AG04449 (cell line): ENCODE data around the gene RAB26.

Experiments used
- CTCF ChIA-PET: fragments of 350-600 bp; formaldehyde crosslinking; extraction: SDS; loops from one replicate; lab custom pipeline; 2021; ENCODE audit warnings: antibody characterized with exemption; lab: Yijun Ruan, JAX
- POLR2A ChIA-PET: fragments of 400-600, 350-600 bp; formaldehyde crosslinking; extraction: SDS; loops from one replicate; lab custom pipeline; 2020; ENCODE audit warnings: antibody characterized with exemption, inconsistent platforms; lab: Yijun Ruan, JAX
- DNase-seq: peaks from one replicate; pipeline ENCODE4 v3.0.0-alpha.2; 2010; ENCODE audit warnings: low read depth, low spot score
- H3K4me3 ChIP-seq: 2 replicates; pipeline ENCODE4 v1.5.1; 2011; ENCODE audit warnings: low read depth, mild to moderate bottlenecking, control low read depth, low read length
- TF ChIP-seq, protein P1 (sequence below): IDR thresholded peaks from one replicate; pipeline ENCODE4 v1.5.1; 2011; ENCODE audit warnings: mild to moderate bottlenecking, moderate library complexity, low read length, control low read depth, inconsistent platforms; ENCODE audit not compliant: insufficient read depth; ENCODE audit errors: missing control alignments

RAB26 gene

DNA sequence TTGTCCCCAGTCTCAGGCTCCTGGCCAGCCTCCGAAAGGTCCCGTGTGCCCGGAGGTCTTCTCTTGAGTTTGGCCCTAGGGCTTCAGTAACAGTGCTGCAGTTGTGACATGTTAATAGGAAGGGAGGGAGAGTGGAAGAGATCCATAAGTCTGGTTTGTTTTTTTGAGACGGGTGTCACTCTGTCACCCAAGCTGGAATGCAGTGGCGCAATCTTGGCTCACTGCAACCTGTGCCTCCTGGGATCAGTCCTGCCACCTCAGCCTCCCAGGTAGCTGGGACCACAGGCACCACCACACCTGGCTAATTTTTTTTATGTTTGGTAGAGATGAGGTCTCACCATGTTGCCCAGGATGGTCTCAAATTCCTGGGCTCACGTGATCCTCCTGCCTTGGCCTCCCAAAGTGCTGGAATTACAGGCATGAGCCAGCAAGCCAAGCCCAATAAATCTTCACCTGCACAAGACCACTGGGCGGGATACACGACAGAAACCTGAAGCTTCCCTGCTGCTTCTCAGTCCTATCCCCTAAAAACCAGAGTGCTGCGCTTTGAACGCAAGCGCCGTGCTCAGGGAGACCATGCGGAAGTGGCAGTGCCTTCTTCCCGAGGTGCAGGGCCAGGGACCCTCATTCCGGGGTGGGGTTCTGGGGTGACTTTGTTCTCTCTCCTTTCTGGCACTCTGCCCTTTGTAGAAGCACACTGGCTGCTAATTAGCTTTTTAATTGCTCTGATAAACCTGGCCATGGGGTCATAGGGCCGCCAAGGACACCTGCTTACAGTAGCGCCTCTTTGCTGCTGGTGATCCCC lies 18.0 kb downstream of the RAB26 start:
- TF ChIP-seq, protein P1, sequence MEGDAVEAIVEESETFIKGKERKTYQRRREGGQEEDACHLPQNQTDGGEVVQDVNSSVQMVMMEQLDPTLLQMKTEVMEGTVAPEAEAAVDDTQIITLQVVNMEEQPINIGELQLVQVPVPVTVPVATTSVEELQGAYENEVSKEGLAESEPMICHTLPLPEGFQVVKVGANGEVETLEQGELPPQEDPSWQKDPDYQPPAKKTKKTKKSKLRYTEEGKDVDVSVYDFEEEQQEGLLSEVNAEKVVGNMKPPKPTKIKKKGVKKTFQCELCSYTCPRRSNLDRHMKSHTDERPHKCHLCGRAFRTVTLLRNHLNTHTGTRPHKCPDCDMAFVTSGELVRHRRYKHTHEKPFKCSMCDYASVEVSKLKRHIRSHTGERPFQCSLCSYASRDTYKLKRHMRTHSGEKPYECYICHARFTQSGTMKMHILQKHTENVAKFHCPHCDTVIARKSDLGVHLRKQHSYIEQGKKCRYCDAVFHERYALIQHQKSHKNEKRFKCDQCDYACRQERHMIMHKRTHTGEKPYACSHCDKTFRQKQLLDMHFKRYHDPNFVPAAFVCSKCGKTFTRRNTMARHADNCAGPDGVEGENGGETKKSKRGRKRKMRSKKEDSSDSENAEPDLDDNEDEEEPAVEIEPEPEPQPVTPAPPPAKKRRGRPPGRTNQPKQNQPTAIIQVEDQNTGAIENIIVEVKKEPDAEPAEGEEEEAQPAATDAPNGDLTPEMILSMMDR = no peak
- CTCF ChIA-PET = interaction anchor here (0.7 kb wide), 1 partner anchor 14 kb away, joined by 3 read pairs; no protein-coding TSS in a partner anchor
- no peak overlapping the region for H3K4me3 ChIP-seq
- POLR2A ChIA-PET = interaction anchor here (2.1 kb wide), 1 partner anchor 11 kb away, joined by 12 read pairs; the partner anchor contains the start of gene TRAF7
- DNase-seq = no peak

DNA sequence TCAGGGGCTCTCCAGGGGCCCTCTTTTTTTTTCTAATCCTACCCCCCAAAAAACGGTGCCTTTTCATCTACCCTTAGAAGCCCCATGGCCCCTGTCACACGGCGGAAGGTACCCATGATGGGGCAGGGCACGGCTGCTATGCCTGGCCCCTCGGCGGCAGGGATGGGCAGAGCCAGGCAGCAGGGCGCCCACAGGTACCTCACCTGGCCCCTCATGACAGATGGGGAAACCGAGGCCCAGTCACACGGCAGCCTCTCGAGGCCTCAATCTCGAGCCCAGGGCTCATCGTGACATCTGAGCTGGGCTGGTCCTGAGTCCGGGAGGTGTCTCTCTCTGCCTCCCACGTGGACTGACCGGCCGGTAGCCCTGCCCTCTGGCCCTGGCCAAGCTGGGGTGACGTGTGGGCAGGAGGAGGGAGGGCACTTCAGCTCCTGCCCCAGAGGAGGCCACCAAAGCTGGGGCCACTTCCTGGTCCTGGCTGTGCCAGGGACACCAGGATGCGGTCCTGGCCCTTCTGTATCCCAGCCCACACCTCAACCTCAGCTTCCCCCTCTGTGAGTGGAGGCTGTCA lies 18.7 kb downstream of the RAB26 start:
- ChIA-PET CTCF (interaction anchor here (0.7 to 1.1 kb wide), 2 partner anchors 10 to 14 kb away, joined by 3 to 4 read pairs; no protein-coding TSS in a partner anchor), POLR2A (interaction anchor here (2.1 kb wide), 1 partner anchor 12 kb away, joined by 12 read pairs; the partner anchor contains the start of gene TRAF7)
- H3K4me3 ChIP-seq = no peak overlapping the region
- TF ChIP-seq, protein P1 = no peak
- no peak for DNase-seq

DNA sequence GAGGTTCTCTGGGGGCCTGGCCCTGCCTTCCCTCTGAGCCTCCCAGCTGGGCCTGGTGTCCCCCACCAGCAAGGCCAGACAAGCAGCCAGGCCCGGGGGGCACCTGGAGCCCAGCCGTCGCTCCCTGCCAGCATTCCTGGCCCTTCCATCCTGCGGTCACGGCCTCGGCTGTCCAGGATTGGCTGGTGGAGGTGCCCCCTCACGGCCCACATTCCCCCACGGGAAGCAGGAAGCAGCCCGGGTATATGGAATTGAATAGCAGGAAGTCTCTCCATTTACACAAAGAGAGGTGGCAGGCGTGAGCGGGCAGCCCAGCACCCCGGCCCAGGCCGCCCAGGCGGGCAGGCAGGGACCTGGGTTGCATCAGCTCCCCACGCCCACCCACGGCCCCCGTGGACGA lies 21.7 kb downstream of the RAB26 start:
- CTCF ChIA-PET = no interaction called here
- H3K4me3 ChIP-seq = no peak overlapping the region
- TF ChIP-seq, protein P1 = no peak
- POLR2A ChIA-PET = interaction anchor here (0.7 kb wide), 1 partner anchor 15 kb away, joined by 4 read pairs; the partner anchor contains the start of gene TRAF7
- no peak for DNase-seq

DNA sequence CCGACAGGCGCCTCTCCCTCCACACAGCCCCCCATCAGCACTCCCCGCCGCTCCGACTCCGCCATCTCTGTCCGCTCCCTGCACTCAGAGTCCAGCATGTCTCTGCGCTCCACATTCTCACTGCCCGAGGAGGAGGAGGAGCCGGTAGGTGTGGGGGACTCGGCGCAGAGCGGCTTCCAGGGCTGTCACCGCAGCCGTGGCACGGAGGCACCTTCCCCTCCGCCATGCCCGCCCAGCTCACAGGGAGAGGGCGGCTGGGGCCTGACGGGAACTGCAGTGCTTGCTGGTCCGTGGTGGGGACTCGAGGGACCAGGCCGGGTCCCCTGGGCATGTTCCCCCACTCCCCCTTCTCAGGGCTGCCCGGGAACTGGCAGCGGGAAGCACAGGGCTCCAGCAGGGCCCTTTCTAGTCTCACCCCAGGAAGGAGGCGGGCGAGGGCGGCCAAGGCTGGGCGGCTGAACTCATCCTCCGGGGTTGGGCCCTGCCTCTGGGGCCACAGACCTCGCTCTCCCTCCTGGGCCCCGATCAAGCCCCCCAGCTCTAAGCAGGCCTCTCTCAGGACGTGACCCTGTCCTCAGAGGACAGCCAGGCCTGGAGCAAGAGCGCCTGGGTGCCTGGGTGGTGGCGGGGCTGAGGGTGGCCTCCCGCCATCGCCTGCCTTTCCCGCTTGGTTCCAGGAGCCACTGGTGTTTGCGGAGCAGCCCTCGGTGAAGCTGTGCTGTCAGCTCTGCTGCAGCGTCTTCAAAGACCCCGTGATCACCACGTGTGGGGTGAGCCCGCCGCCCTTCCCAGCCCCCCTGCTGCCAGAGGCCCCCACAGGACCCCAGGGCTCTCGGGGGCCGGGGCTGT lies 22.4 kb downstream of the RAB26 start:
- TF ChIP-seq, protein P1 = no peak
- POLR2A ChIA-PET = no interaction called here
- no peak overlapping the region for H3K4me3 ChIP-seq
- CTCF ChIA-PET = no interaction called here
- DNase-seq = no peak

DNA sequence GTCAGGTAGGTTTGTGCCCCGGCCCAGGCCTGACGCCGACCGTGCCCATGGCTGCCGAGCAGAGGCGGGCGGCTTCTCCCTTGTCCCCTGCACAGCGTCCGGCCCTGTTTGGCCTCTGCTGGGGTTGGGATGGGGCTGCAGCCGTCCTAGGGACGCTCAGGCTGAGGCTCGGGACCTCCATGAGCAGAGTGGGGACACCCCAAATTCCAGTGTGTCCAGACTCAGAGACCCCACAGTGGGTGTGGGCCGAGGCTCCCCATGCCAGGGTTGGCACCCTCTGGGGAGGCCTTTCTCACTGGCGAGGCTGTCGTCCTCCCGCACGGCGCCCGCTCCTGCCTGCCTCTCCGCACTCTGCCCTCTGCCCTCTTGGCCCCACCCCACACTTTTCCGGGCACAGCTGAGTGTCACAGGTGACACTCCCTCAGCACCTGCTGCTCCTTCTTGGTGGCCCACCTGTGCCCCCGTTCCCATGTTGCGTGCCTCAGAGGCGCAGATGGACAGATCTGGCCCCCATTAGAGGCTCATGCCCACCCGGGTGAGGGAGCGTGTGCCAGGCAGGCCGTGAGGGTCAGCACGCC lies 23.3 kb downstream of the RAB26 start:
- no peak overlapping the region for H3K4me3 ChIP-seq
- DNase-seq = no peak
- CTCF ChIA-PET = interaction anchor here (0.7 kb wide), 1 partner anchor 17 kb away, joined by 3 read pairs; no protein-coding TSS in a partner anchor
- POLR2A ChIA-PET = no interaction called here
- TF ChIP-seq, protein P1 = no peak
